IgD-negative memory B cell (primary cell): ENCODE results near the gene OR52B2. TPM values are rescaled to one million over a fixed set of nuclear protein-coding genes. Genes with fewer than 3 reads are reported as not detected.
"Not testable (repeated sequence)": the region's sequence is repeated elsewhere in the genome, so short reads cannot be mapped to it uniquely, and the experiment has no call there.

Experiments used
- H3K27ac Mint-ChIP-seq, 3 donors: one replicate each; pipeline ENCODE4 v1.8.0; 2020 to 2022; ENCODE audit warnings: mild to moderate bottlenecking in 3 of 3, mixed read lengths in 3 of 3, moderate library complexity in 1 of 3
- H3K27me3 Mint-ChIP-seq: one replicate; pipeline ENCODE4 v1.8.0; 2021; ENCODE audit warnings: mixed read lengths
- H3K36me3 Mint-ChIP-seq: one replicate; pipeline ENCODE4 v1.8.0; 2020; ENCODE audit warnings: mild to moderate bottlenecking, mixed read lengths
- H3K4me1 Mint-ChIP-seq, 3 donors: one replicate each; pipeline ENCODE4 v1.8.0; 2020 to 2022; ENCODE audit warnings: mixed read lengths in 3 of 3, mild to moderate bottlenecking in 1 of 3
- H3K4me3 Mint-ChIP-seq, 4 donors: one replicate each; pipeline ENCODE4 v1.8.0; 2020 to 2022; ENCODE audit warnings: mild to moderate bottlenecking in 4 of 4, mixed read lengths in 4 of 4, moderate library complexity in 3 of 4
- H3K9me3 Mint-ChIP-seq, 3 donors: one replicate each; pipeline ENCODE4 v1.8.0; 2020 to 2021; ENCODE audit warnings: mixed read lengths in 3 of 3, mild to moderate bottlenecking in 1 of 3
- polyA plus RNA-seq: library from polyadenylated mRNA; unstranded; fragments of 300-500 nt; fragmentation: Illumina TruSeq; gene quantifications from one replicate; pipeline ENCODE4 v1.2.3, GENCODE V29; 2021

OR52B2 gene
- polyA plus RNA-seq, 1 donor from 2014 or later: not detected

GRCh38 chr11:6197466-6198200 lies 27.5 kb upstream of the OR52B2 start:
- Mint-ChIP-seq H3K9me3 (no peaks in the 10 kb centered on the region), H3K27ac (no peak overlapping the region), H3K4me3 (no peak overlapping the region), H3K27me3 (no peaks in the 10 kb centered on the region), H3K36me3 (peaks cover 4% of the 10 kb centered on the region), H3K4me1 (peaks cover 0 to 1% (median 0%) of the 10 kb centered on the region in 3 donors)

GRCh38 chr11:6196396-6196795 lies 26.3 kb upstream of the OR52B2 start:
- Mint-ChIP-seq H3K36me3 (peaks cover 4% of the 10 kb centered on the region), H3K4me1 (peaks cover 0 to 1% (median 0%) of the 10 kb centered on the region in 3 donors), H3K4me3 (no peak overlapping the region), H3K9me3 (no peaks in the 10 kb centered on the region), H3K27me3 (no peaks in the 10 kb centered on the region), H3K27ac (no peak overlapping the region)

- H3K4me3 Mint-ChIP-seq: no peak overlapping the region
- H3K36me3 Mint-ChIP-seq: no peaks in the 10 kb centered on the region
- H3K4me1 Mint-ChIP-seq: peaks cover 0 to 1% (median 0%) of the 10 kb centered on the region in 3 donors
- H3K27ac Mint-ChIP-seq: no peak overlapping the region
- H3K9me3 Mint-ChIP-seq: no peaks in the 10 kb centered on the region
- no peaks in the 10 kb centered on the region for H3K27me3 Mint-ChIP-seq
Measured at GRCh38 chr11:6194065-6194581, 24.0 kb upstream of the OR52B2 start.

- Mint-ChIP-seq H3K27ac (no peak overlapping the region), H3K36me3 (no peaks in the 10 kb centered on the region), H3K9me3 (no peaks in the 10 kb centered on the region), H3K27me3 (no peaks in the 10 kb centered on the region), H3K4me1 (peaks cover 0 to 1% (median 0%) of the 10 kb centered on the region in 3 donors), H3K4me3 (no peak overlapping the region)
Measured at GRCh38 chr11:6191742-6192141, 21.6 kb upstream of the OR52B2 start.

GRCh38 chr11:6175440-6175839 lies 5.3 kb upstream of the OR52B2 start:
- no peak overlapping the region for H3K27ac Mint-ChIP-seq
- H3K4me1 Mint-ChIP-seq: peaks cover 0 to 2% (median 0%) of the 10 kb centered on the region in 3 donors
- H3K36me3 Mint-ChIP-seq: peaks cover 3% of the 10 kb centered on the region
- peaks cover 0 to 8% (median 2%) of the 10 kb centered on the region in 3 donors for H3K9me3 Mint-ChIP-seq
- H3K4me3 Mint-ChIP-seq: no peak overlapping the region
- H3K27me3 Mint-ChIP-seq: peaks cover 10% of the 10 kb centered on the region

- H3K27ac Mint-ChIP-seq: no peak overlapping the region
- no peaks in the 10 kb centered on the region for H3K27me3 Mint-ChIP-seq
- no peaks in the 10 kb centered on the region for H3K4me1 Mint-ChIP-seq
- no peaks in the 10 kb centered on the region for H3K9me3 Mint-ChIP-seq
- H3K4me3 Mint-ChIP-seq: no peak overlapping the region
- H3K36me3 Mint-ChIP-seq: no peaks in the 10 kb centered on the region
Measured at GRCh38 chr11:6156628-6157359, 13.3 kb downstream of the OR52B2 start.

- no peaks in the 10 kb centered on the region for H3K4me1 Mint-ChIP-seq
- no peaks in the 10 kb centered on the region for H3K27me3 Mint-ChIP-seq
- H3K27ac Mint-ChIP-seq: no peak overlapping the region
- peaks cover 0 to 4% (median 4%) of the 10 kb centered on the region in 3 donors for H3K9me3 Mint-ChIP-seq
- H3K4me3 Mint-ChIP-seq: no peak overlapping the region
- no peaks in the 10 kb centered on the region for H3K36me3 Mint-ChIP-seq
Measured at GRCh38 chr11:6152126-6152525, 18.0 kb downstream of the OR52B2 start.

- Mint-ChIP-seq H3K27ac (no peak overlapping the region), H3K4me3 (no peak overlapping the region), H3K27me3 (no peaks in the 10 kb centered on the region), H3K9me3 (peaks cover 0 to 4% (median 4%) of the 10 kb centered on the region in 3 donors), H3K36me3 (no peaks in the 10 kb centered on the region), H3K4me1 (no peaks in the 10 kb centered on the region)
Measured at GRCh38 chr11:6151117-6151516, 19.0 kb downstream of the OR52B2 start.

- H3K36me3 Mint-ChIP-seq, H3K4me1 Mint-ChIP-seq, H3K27ac Mint-ChIP-seq, H3K27me3 Mint-ChIP-seq, H3K4me3 Mint-ChIP-seq, H3K9me3 Mint-ChIP-seq: not testable (repeated sequence)
Measured at GRCh38 chr11:6143737-6144136, 26.4 kb downstream of the OR52B2 start.

GRCh38 chr11:6142936-6143335 lies 27.2 kb downstream of the OR52B2 start:
- Mint-ChIP-seq H3K27ac (no peak overlapping the region), H3K36me3 (no peaks in the 10 kb centered on the region), H3K4me1 (no peaks in the 10 kb centered on the region), H3K9me3 (no peaks in the 10 kb centered on the region), H3K27me3 (peaks cover 4% of the 10 kb centered on the region), H3K4me3 (no peak overlapping the region)

GRCh38 chr11:6135936-6136335 lies 34.2 kb downstream of the OR52B2 start:
- not testable (repeated sequence) for H3K27me3 Mint-ChIP-seq, H3K36me3 Mint-ChIP-seq, H3K4me1 Mint-ChIP-seq, H3K4me3 Mint-ChIP-seq, H3K9me3 Mint-ChIP-seq, H3K27ac Mint-ChIP-seq

- no peaks in the 10 kb centered on the region for H3K27me3 Mint-ChIP-seq
- H3K36me3 Mint-ChIP-seq: no peaks in the 10 kb centered on the region
- no peaks in the 10 kb centered on the region for H3K4me1 Mint-ChIP-seq
- H3K27ac Mint-ChIP-seq: no peak overlapping the region
- no peaks in the 10 kb centered on the region for H3K9me3 Mint-ChIP-seq
- H3K4me3 Mint-ChIP-seq: no peak overlapping the region
Measured at GRCh38 chr11:6132431-6132830, 37.7 kb downstream of the OR52B2 start.

GRCh38 chr11:6129635-6130034 lies 40.5 kb downstream of the OR52B2 start:
- no peaks in the 10 kb centered on the region for H3K36me3 Mint-ChIP-seq
- H3K4me3 Mint-ChIP-seq: no peak overlapping the region
- no peaks in the 10 kb centered on the region for H3K27me3 Mint-ChIP-seq
- no peaks in the 10 kb centered on the region for H3K9me3 Mint-ChIP-seq
- no peaks in the 10 kb centered on the region for H3K4me1 Mint-ChIP-seq
- H3K27ac Mint-ChIP-seq: no peak overlapping the region

GRCh38 chr11:6129011-6129410 lies 41.1 kb downstream of the OR52B2 start:
- Mint-ChIP-seq H3K9me3 (no peaks in the 10 kb centered on the region), H3K36me3 (no peaks in the 10 kb centered on the region), H3K4me1 (no peaks in the 10 kb centered on the region), H3K27me3 (no peaks in the 10 kb centered on the region), H3K27ac (no peak overlapping the region), H3K4me3 (no peak overlapping the region)

- Mint-ChIP-seq H3K36me3 (no peaks in the 10 kb centered on the region), H3K27me3 (no peaks in the 10 kb centered on the region), H3K4me1 (no peaks in the 10 kb centered on the region), H3K9me3 (no peaks in the 10 kb centered on the region), H3K4me3 (no peak overlapping the region), H3K27ac (no peak overlapping the region)
Measured at GRCh38 chr11:6127881-6128280, 42.2 kb downstream of the OR52B2 start.

GRCh38 chr11:6124245-6124644 lies 45.9 kb downstream of the OR52B2 start:
- no peaks in the 10 kb centered on the region for H3K4me1 Mint-ChIP-seq
- H3K4me3 Mint-ChIP-seq: no peak overlapping the region
- no peaks in the 10 kb centered on the region for H3K36me3 Mint-ChIP-seq
- H3K27ac Mint-ChIP-seq: no peak overlapping the region
- H3K27me3 Mint-ChIP-seq: no peaks in the 10 kb centered on the region
- H3K9me3 Mint-ChIP-seq: peaks cover 0 to 2% (median 0%) of the 10 kb centered on the region in 3 donors
